Calu3 (cell line): Measurements from ENCODE around the gene CACNA2D4. TPM values are rescaled to one million over a fixed set of nuclear protein-coding genes. Genes with fewer than 3 reads are reported as not detected.

Experiments used
- BruUV-seq: library from RNA; stranded (reverse); fragments of 400-500 nt; replicated peaks from 2 replicates; lab custom pipeline; 2021; lab: Mats Ljungman, UMichigan
- CTCF ChIA-PET: fragments of 300-600 bp; sonication (Branson Sonifier 250); formaldehyde crosslinking; loops from one replicate; lab custom pipeline; 2022; ENCODE audit warnings: antibody characterized with exemption; lab: Charles Lee
- DNase-seq: peaks from one replicate; pipeline ENCODE4 v3.0.0; 2022
- H3K27ac Mint-ChIP-seq: one replicate; pipeline ENCODE4 v1.8.0; 2022; ENCODE audit warnings: mixed read lengths; ENCODE audit not compliant: unreplicated experiment
- H3K27me3 Mint-ChIP-seq: one replicate; pipeline ENCODE4 v1.8.0; 2022; ENCODE audit warnings: mixed read lengths; ENCODE audit not compliant: unreplicated experiment
- H3K36me3 Mint-ChIP-seq: one replicate; pipeline ENCODE4 v1.8.0; 2022; ENCODE audit warnings: mild to moderate bottlenecking, moderate library complexity, mixed read lengths; ENCODE audit not compliant: insufficient read depth, unreplicated experiment
- H3K4me1 Mint-ChIP-seq: one replicate; pipeline ENCODE4 v1.8.0; 2022; ENCODE audit warnings: mild to moderate bottlenecking, low read depth, mixed read lengths; ENCODE audit not compliant: unreplicated experiment
- H3K4me3 Mint-ChIP-seq: one replicate; pipeline ENCODE4 v1.8.0; 2022; ENCODE audit warnings: mild to moderate bottlenecking, low read depth, moderate library complexity, mixed read lengths; ENCODE audit not compliant: unreplicated experiment
- H3K9me3 Mint-ChIP-seq: one replicate; pipeline ENCODE4 v1.8.0; 2022; ENCODE audit warnings: low read depth, mixed read lengths; ENCODE audit not compliant: unreplicated experiment
- intact Hi-C: fragments of 100-400 bp; cut with micrococcal nuclease; formaldehyde crosslinking; loops from one replicate; pipeline ENCODE4 v1.10.0; 2022; ENCODE audit not compliant: unreplicated experiment
- total RNA-seq: library from RNA; stranded (reverse); gene quantifications from 2 replicates; pipeline ENCODE4 v1.2.3, GENCODE V29; 2022
- TF ChIP-seq, protein P1 (sequence below): fragments of 200-600 bp; IDR thresholded peaks from one replicate; pipeline ENCODE4 v1.8.0; 2022; ENCODE audit warnings: antibody characterized with exemption; ENCODE audit not compliant: unreplicated experiment

The CACNA2D4 gene
- total RNA-seq, 1 experiment from 2014 or later, result 0.80 TPM

DNA sequence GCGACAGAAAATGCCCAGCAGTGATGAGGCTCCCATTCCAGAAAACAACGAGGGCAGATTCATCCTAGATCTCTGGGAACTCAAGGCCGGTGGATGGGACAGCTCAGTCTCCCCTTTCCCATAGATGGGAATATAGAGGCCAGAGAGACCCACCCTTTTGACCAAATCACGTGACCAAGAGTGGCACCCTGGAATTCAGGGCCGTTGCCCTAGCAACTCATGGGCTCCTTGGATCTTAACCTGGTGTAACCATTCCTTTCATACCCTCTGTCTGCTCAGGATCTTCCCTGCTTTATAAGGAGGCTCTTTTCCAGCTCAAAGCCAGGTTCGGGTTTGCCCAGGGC, 106.5 kb downstream of the CACNA2D4 start:
- intact Hi-C loops, result no loop called here
- H3K9me3 Mint-ChIP-seq, result no peaks in the 10 kb centered on the region
- H3K27me3 Mint-ChIP-seq, result peaks cover 62% of the 10 kb centered on the region
- no peak for DNase-seq
- peaks cover 15% of the 10 kb centered on the region for H3K4me1 Mint-ChIP-seq
- no TSS peak for BruUV-seq
- TF ChIP-seq, protein P1, sequence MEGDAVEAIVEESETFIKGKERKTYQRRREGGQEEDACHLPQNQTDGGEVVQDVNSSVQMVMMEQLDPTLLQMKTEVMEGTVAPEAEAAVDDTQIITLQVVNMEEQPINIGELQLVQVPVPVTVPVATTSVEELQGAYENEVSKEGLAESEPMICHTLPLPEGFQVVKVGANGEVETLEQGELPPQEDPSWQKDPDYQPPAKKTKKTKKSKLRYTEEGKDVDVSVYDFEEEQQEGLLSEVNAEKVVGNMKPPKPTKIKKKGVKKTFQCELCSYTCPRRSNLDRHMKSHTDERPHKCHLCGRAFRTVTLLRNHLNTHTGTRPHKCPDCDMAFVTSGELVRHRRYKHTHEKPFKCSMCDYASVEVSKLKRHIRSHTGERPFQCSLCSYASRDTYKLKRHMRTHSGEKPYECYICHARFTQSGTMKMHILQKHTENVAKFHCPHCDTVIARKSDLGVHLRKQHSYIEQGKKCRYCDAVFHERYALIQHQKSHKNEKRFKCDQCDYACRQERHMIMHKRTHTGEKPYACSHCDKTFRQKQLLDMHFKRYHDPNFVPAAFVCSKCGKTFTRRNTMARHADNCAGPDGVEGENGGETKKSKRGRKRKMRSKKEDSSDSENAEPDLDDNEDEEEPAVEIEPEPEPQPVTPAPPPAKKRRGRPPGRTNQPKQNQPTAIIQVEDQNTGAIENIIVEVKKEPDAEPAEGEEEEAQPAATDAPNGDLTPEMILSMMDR, result no peak
- no peak overlapping the region for H3K27ac Mint-ChIP-seq
- no peaks in the 10 kb centered on the region for H3K36me3 Mint-ChIP-seq
- peak overlapping the region; percentile 30 for H3K4me3 Mint-ChIP-seq
- CTCF ChIA-PET, result interaction anchor here (0.7 to 0.8 kb wide), 2 partner anchors 25 to 128 kb away, joined by 3 to 4 read pairs; no protein-coding TSS in a partner anchor

DNA sequence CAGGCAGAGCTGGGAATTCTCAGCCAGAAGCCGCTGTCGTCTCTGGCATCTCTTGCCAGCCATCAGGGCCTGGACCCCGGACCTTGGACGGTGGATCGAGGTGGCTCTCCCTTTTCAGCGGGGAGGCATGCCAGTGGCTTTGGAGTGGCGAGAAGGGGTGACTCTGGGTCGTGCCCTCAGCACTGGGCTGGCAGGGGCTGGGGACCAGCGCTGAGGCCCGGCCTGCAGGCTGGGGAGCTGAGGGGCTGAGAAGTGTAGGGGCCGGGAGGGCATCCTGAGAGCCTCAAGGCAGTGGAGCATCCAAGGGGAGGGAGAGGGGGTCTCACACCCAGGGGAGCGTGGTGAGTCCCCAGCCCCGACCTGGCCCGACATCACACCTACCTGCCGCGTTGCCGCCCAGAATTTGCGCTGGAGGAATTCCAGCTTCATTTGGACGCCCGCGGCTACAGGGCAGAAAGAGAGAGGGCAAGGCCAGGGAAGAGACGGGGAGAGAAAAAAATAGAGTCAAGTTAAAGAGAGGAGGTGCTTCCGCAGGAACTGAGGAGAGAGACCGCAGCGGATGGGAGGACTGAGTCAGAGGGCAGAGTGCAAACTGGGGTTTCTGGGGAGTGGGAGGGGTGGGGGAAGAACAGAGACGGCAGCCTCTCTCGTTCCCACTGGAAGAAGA, 107.0 kb downstream of the CACNA2D4 start:
- no peaks in the 10 kb centered on the region for H3K9me3 Mint-ChIP-seq
- H3K4me1 Mint-ChIP-seq, result peaks cover 15% of the 10 kb centered on the region
- peaks cover 57% of the 10 kb centered on the region for H3K27me3 Mint-ChIP-seq
- no peak overlapping the region for H3K27ac Mint-ChIP-seq
- no peaks in the 10 kb centered on the region for H3K36me3 Mint-ChIP-seq
- CTCF ChIA-PET, result interaction anchor here (0.7 kb wide), 1 partner anchor 24 kb away, joined by 3 read pairs; no protein-coding TSS in a partner anchor
- TF ChIP-seq, protein P1, result no peak
- no TSS peak for BruUV-seq
- intact Hi-C loops, result no loop called here
- peak; percentile 29 for DNase-seq
- peak overlapping the region; percentile 30 for H3K4me3 Mint-ChIP-seq

DNA sequence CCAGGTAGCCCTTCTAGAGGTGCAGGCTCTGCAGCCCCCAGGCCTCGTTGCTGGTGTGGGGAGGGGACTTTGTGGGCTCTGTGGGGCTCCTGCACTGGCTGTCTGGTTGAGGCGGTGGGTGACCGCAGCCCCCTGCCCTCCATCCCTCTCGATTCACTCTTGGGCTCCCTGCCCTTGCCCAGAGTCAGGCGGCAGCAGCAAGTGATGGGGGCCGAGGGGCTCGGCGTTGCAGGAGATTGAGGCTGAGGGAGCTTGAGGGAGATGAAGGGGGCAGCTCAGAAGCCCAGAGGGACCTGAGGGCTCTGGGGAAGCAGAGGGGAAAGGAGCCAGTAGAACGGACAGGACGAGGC, 107.5 kb downstream of the CACNA2D4 start:
- Mint-ChIP-seq H3K36me3 (no peaks in the 10 kb centered on the region), H3K4me1 (peaks cover 15% of the 10 kb centered on the region), H3K9me3 (no peaks in the 10 kb centered on the region), H3K27me3 (peaks cover 52% of the 10 kb centered on the region), H3K4me3 (no peak overlapping the region), H3K27ac (no peak overlapping the region)
- BruUV-seq, result no TSS peak
- TF ChIP-seq, protein P1, result no peak
- CTCF ChIA-PET, result no interaction called here
- intact Hi-C loops, result no loop called here
- no peak for DNase-seq

DNA sequence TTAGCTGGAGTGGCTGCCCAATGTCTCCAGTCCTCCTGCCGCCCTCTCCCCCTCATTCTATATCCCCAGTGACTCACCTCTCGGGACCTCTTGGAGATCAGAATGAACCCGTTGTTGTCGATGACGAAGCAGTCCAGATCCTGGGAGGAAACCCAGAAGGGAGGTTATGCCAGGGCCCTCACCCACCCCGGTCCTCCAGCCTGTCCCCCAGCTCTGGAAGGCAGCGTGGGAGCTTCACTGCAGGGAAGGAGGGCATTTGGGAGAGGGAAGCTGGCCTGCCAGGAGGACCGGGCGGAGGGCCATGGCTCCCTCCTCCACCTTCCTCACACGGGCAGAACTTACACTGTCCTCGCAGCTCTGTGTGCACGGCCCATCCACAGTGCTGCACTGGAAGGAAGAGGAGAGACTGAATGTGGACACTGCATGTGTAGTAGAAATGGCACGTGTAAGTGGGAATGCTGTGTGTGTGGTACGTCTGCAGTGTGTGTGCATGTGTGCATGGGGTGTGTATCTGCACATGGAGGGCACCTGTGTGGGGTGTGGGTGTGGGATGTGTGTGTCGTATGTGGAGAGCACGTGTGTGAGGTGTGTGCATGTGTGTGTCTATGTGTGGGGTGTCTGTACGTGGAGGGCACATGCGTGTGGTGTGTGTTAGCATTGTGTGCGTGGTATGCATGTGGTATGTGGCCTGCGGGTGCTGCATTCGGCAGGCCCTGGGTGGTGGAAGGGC, 108.1 kb downstream of the CACNA2D4 start:
- Mint-ChIP-seq H3K4me3 (no peak overlapping the region), H3K4me1 (peaks cover 15% of the 10 kb centered on the region), H3K27ac (no peak overlapping the region), H3K9me3 (no peaks in the 10 kb centered on the region), H3K36me3 (no peaks in the 10 kb centered on the region), H3K27me3 (peaks cover 47% of the 10 kb centered on the region)
- no TSS peak for BruUV-seq
- intact Hi-C loops, result no loop called here
- TF ChIP-seq, protein P1, result no peak
- CTCF ChIA-PET, result no interaction called here
- DNase-seq, result no peak
